Muscle layer of duodenum (tissue), 2 donors: ENCODE data around the gene ZNRF1.

ENCODE experiments used
- H3K27ac ChIP-seq: one replicate; pipeline ENCODE4 v1.7.0; 2013; ENCODE audit warnings: mild to moderate bottlenecking, low read length
- H3K27me3 ChIP-seq: one replicate; pipeline ENCODE4 v1.7.0; 2013; ENCODE audit warnings: low read depth, mild to moderate bottlenecking, control low read depth, low read length
- H3K36me3 ChIP-seq, 2 donors: one replicate each; pipeline ENCODE4 v1.7.0; 2013; ENCODE audit warnings: low read length in 2 of 2, control low read depth in 1 of 2, mild to moderate bottlenecking in 1 of 2; ENCODE audit not compliant: insufficient read depth in 2 of 2, control insufficient read depth in 1 of 2
- H3K4me1 ChIP-seq, 2 donors: one replicate each; pipeline ENCODE4 v1.7.0; 2013; ENCODE audit warnings: low read length in 2 of 2, mild to moderate bottlenecking in 2 of 2, control low read depth in 1 of 2, moderate library complexity in 1 of 2; ENCODE audit not compliant: insufficient read depth in 2 of 2, control insufficient read depth in 1 of 2
- H3K4me3 ChIP-seq, 2 donors: one replicate each; pipeline ENCODE4 v1.7.0; 2013; ENCODE audit warnings: low read length in 2 of 2, low read depth in 1 of 2, mild to moderate bottlenecking in 1 of 2
- H3K9me3 ChIP-seq, 2 donors: one replicate each; pipeline ENCODE4 v1.7.0; 2013; ENCODE audit warnings: low read length in 2 of 2, control low read depth in 1 of 2, mild to moderate bottlenecking in 1 of 2; ENCODE audit not compliant: control insufficient read depth in 1 of 2
- donor health status: healthy.

The ZNRF1 gene

GRCh38 chr16:75095204-75095621, 96.4 kb downstream of the ZNRF1 start:
- Histone ChIP-seq H3K9me3 (no peaks in the 10 kb centered on the region), H3K36me3 (peaks cover 3 to 9% of the 10 kb centered on the region in 2 donors), H3K27ac (no peak overlapping the region), H3K27me3 (no peaks in the 10 kb centered on the region), H3K4me3 (no peak overlapping the region), H3K4me1 (peaks cover 11 to 26% of the 10 kb centered on the region in 2 donors)

- Histone ChIP-seq H3K27ac (no peak overlapping the region), H3K4me1 (peaks cover 11 to 28% of the 10 kb centered on the region in 2 donors), H3K9me3 (no peaks in the 10 kb centered on the region), H3K36me3 (peaks cover 3 to 9% of the 10 kb centered on the region in 2 donors), H3K27me3 (no peaks in the 10 kb centered on the region), H3K4me3 (no peak overlapping the region)
Observed at GRCh38 chr16:75096656-75097055, 97.8 kb downstream of the ZNRF1 start.

GRCh38 chr16:75097191-75097761, 98.5 kb downstream of the ZNRF1 start:
- H3K4me1 ChIP-seq, result peaks cover 11 to 28% of the 10 kb centered on the region in 2 donors
- no peaks in the 10 kb centered on the region for H3K27me3 ChIP-seq
- peaks cover 3 to 9% of the 10 kb centered on the region in 2 donors for H3K36me3 ChIP-seq
- no peaks in the 10 kb centered on the region for H3K9me3 ChIP-seq
- no peak overlapping the region for H3K27ac ChIP-seq
- H3K4me3 ChIP-seq, result no peak overlapping the region

GRCh38 chr16:75097941-75098901, 99.4 kb downstream of the ZNRF1 start:
- Histone ChIP-seq H3K9me3 (no peaks in the 10 kb centered on the region), H3K27me3 (no peaks in the 10 kb centered on the region), H3K27ac (no peak overlapping the region), H3K36me3 (peaks cover 3 to 9% of the 10 kb centered on the region in 2 donors), H3K4me3 (no peak overlapping the region), H3K4me1 (peaks cover 11 to 28% of the 10 kb centered on the region in 2 donors)

GRCh38 chr16:75099075-75099667, 100.3 kb downstream of the ZNRF1 start:
- Histone ChIP-seq H3K4me1 (peaks cover 11 to 28% of the 10 kb centered on the region in 2 donors), H3K4me3 (no peak overlapping the region), H3K9me3 (no peaks in the 10 kb centered on the region), H3K27me3 (no peaks in the 10 kb centered on the region), H3K36me3 (peaks cover 3 to 6% of the 10 kb centered on the region in 2 donors), H3K27ac (peak overlapping the region; percentile 23)

- H3K27me3 ChIP-seq, result no peaks in the 10 kb centered on the region
- H3K36me3 ChIP-seq, result peaks cover 0 to 3% of the 10 kb centered on the region in 2 donors
- H3K4me3 ChIP-seq, result no peak overlapping the region
- H3K27ac ChIP-seq, result no peak overlapping the region
- no peaks in the 10 kb centered on the region for H3K9me3 ChIP-seq
- peaks cover 11 to 33% of the 10 kb centered on the region in 2 donors for H3K4me1 ChIP-seq
Observed at GRCh38 chr16:75099738-75100602, 101.1 kb downstream of the ZNRF1 start.

GRCh38 chr16:75100603-75100990, 101.8 kb downstream of the ZNRF1 start:
- H3K4me3 ChIP-seq, result no peak overlapping the region
- peaks cover 17 to 40% of the 10 kb centered on the region in 2 donors for H3K4me1 ChIP-seq
- peaks cover 0 to 2% of the 10 kb centered on the region in 2 donors for H3K36me3 ChIP-seq
- H3K27me3 ChIP-seq, result no peaks in the 10 kb centered on the region
- H3K9me3 ChIP-seq, result no peaks in the 10 kb centered on the region
- no peak overlapping the region for H3K27ac ChIP-seq

GRCh38 chr16:75101635-75102034, 102.8 kb downstream of the ZNRF1 start:
- Histone ChIP-seq H3K9me3 (no peaks in the 10 kb centered on the region), H3K27ac (no peak overlapping the region), H3K36me3 (no peaks in the 10 kb centered on the region), H3K4me1 (peaks cover 21 to 50% of the 10 kb centered on the region in 2 donors), H3K4me3 (no peak overlapping the region), H3K27me3 (no peaks in the 10 kb centered on the region)

GRCh38 chr16:75102595-75102994, 103.8 kb downstream of the ZNRF1 start:
- H3K4me1 ChIP-seq, result peaks cover 21 to 60% of the 10 kb centered on the region in 2 donors
- H3K27ac ChIP-seq, result no peak overlapping the region
- H3K9me3 ChIP-seq, result no peaks in the 10 kb centered on the region
- H3K27me3 ChIP-seq, result no peaks in the 10 kb centered on the region
- no peak overlapping the region for H3K4me3 ChIP-seq
- no peaks in the 10 kb centered on the region for H3K36me3 ChIP-seq

- H3K36me3 ChIP-seq, result no peaks in the 10 kb centered on the region
- peaks cover 20 to 58% of the 10 kb centered on the region in 2 donors for H3K4me1 ChIP-seq
- no peaks in the 10 kb centered on the region for H3K27me3 ChIP-seq
- no peak overlapping the region for H3K4me3 ChIP-seq
- no peaks in the 10 kb centered on the region for H3K9me3 ChIP-seq
- H3K27ac ChIP-seq, result no peak overlapping the region
Observed at GRCh38 chr16:75103994-75104393, 105.2 kb downstream of the ZNRF1 start.
